Esophagus mucosa (tissue), 1 donor: ENCODE data around the gene HSF4. TPM values are rescaled to one million over a fixed set of nuclear protein-coding genes. Genes with fewer than 3 reads are reported as not detected.

Experiments used
- total RNA-seq: library from RNA; stranded (reverse); gene quantifications from one replicate; pipeline ENCODE4 v1.2.4, GENCODE V29; 2023
- donor health status: DM: yes; HTN: yes; CAD: no.

The HSF4 gene
- total RNA-seq, 1 donor from 2014 or later = 10.9 TPM

Other genes starting within 250 kb of the HSF4 start
- gene CDH16, start 245.9 kb upstream of the HSF4 start, total RNA-seq = 5.0 TPM
- 59.1 TPM for gene RRAD, start 239.2 kb upstream of the HSF4 start, total RNA-seq
- gene CIAO2B, start 230.3 kb upstream of the HSF4 start, total RNA-seq = 125 TPM
- 151 TPM for gene CES2, start 229.2 kb upstream of the HSF4 start, total RNA-seq
- 1.1 TPM for gene CES3, start 203.5 kb upstream of the HSF4 start, total RNA-seq
- 6.0 TPM for gene CES4A, start 176.2 kb upstream of the HSF4 start, total RNA-seq
- 40.4 TPM for gene CBFB, start 135.6 kb upstream of the HSF4 start, total RNA-seq
- gene PHAF1, start 54.8 kb upstream of the HSF4 start, total RNA-seq = 12.1 TPM
- gene B3GNT9, start 13.7 kb upstream of the HSF4 start, total RNA-seq = 3.7 TPM
- gene TRADD, start 4.8 kb upstream of the HSF4 start, total RNA-seq = 18.0 TPM
- gene FBXL8, start 4.8 kb upstream of the HSF4 start, total RNA-seq = 5.5 TPM
- 23.3 TPM for gene NOL3, start 5.8 kb downstream of the HSF4 start, total RNA-seq
- gene MATCAP1, start 19.2 kb downstream of the HSF4 start, total RNA-seq = 7.8 TPM
- 1.4 TPM for gene EXOC3L1, start 25.4 kb downstream of the HSF4 start, total RNA-seq
- gene E2F4, start 27.4 kb downstream of the HSF4 start, total RNA-seq = 36.6 TPM
- 26.3 TPM for gene ELMO3, start 34.4 kb downstream of the HSF4 start, total RNA-seq
- 25.3 TPM for gene TMEM208, start 62.4 kb downstream of the HSF4 start, total RNA-seq
- gene FHOD1, start 82.7 kb downstream of the HSF4 start, total RNA-seq = 7.4 TPM
- gene SLC9A5, start 84.2 kb downstream of the HSF4 start, total RNA-seq = 0.08 TPM
- gene PLEKHG4, start 114.8 kb downstream of the HSF4 start, total RNA-seq = 4.9 TPM
- gene KCTD19, start 162.0 kb downstream of the HSF4 start, total RNA-seq = not detected
- gene LRRC36, start 162.1 kb downstream of the HSF4 start, total RNA-seq = not detected
- 3.7 TPM for gene TPPP3, start 228.8 kb downstream of the HSF4 start, total RNA-seq